Posterior vena cava (tissue), 2 donors: ENCODE data around the gene DOCK3. TPM values are rescaled to one million over a fixed set of nuclear protein-coding genes. Genes with fewer than 3 reads are reported as not detected.

Experiments used
- DNase-seq: peaks from one replicate; pipeline ENCODE4 v3.0.0-alpha.2; 2020; ENCODE audit warnings: low spot score
- intact Hi-C, 2 donors: fragments of 100-400 bp; cut with DNase I; formaldehyde crosslinking; loops; one replicate each; pipeline versions ENCODE4 v1.14.1 to v1.14.2; 2022 to 2023
- long read RNA-seq, 2 donors: library from polyadenylated mRNA; unstranded; transcript quantifications; one replicate each; pipeline ENCODE4 v2.0.0, GENCODE V29; 2020 to 2021
- total RNA-seq, 2 donors: library from RNA; stranded (reverse); fragmentation: NEBNext Ultra II Directional; extraction: Animal tissue kit (Norgen Biotek cat#: 25700); gene quantifications; one replicate each; pipeline ENCODE4 v1.2.1, GENCODE V29; 2021
- donor health status: DM: yes; HTN: yes; CAD: no.
- donor health status: DM: yes; HTN: yes; CAD: no.

The DOCK3 gene, protein sequence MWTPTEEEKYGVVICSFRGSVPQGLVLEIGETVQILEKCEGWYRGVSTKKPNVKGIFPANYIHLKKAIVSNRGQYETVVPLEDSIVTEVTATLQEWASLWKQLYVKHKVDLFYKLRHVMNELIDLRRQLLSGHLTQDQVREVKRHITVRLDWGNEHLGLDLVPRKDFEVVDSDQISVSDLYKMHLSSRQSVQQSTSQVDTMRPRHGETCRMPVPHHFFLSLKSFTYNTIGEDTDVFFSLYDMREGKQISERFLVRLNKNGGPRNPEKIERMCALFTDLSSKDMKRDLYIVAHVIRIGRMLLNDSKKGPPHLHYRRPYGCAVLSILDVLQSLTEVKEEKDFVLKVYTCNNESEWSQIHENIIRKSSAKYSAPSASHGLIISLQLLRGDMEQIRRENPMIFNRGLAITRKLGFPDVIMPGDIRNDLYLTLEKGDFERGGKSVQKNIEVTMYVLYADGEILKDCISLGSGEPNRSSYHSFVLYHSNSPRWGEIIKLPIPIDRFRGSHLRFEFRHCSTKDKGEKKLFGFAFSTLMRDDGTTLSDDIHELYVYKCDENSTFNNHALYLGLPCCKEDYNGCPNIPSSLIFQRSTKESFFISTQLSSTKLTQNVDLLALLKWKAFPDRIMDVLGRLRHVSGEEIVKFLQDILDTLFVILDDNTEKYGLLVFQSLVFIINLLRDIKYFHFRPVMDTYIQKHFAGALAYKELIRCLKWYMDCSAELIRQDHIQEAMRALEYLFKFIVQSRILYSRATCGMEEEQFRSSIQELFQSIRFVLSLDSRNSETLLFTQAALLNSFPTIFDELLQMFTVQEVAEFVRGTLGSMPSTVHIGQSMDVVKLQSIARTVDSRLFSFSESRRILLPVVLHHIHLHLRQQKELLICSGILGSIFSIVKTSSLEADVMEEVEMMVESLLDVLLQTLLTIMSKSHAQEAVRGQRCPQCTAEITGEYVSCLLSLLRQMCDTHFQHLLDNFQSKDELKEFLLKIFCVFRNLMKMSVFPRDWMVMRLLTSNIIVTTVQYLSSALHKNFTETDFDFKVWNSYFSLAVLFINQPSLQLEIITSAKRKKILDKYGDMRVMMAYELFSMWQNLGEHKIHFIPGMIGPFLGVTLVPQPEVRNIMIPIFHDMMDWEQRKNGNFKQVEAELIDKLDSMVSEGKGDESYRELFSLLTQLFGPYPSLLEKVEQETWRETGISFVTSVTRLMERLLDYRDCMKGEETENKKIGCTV (N-terminal part only)
- total RNA-seq = 1 to 10 TPM in 1 of 2 donors, under 1 TPM in 1; 0.60 to 2.4 TPM
- long read RNA-seq, donor 1 = 0 reads
- long read RNA-seq, donor 2, partial matches to known transcripts = 0 of 7 reads
- long read RNA-seq, donor 2, other reads (novel, unspliced or antisense) = 7 of 7 reads

DNA sequence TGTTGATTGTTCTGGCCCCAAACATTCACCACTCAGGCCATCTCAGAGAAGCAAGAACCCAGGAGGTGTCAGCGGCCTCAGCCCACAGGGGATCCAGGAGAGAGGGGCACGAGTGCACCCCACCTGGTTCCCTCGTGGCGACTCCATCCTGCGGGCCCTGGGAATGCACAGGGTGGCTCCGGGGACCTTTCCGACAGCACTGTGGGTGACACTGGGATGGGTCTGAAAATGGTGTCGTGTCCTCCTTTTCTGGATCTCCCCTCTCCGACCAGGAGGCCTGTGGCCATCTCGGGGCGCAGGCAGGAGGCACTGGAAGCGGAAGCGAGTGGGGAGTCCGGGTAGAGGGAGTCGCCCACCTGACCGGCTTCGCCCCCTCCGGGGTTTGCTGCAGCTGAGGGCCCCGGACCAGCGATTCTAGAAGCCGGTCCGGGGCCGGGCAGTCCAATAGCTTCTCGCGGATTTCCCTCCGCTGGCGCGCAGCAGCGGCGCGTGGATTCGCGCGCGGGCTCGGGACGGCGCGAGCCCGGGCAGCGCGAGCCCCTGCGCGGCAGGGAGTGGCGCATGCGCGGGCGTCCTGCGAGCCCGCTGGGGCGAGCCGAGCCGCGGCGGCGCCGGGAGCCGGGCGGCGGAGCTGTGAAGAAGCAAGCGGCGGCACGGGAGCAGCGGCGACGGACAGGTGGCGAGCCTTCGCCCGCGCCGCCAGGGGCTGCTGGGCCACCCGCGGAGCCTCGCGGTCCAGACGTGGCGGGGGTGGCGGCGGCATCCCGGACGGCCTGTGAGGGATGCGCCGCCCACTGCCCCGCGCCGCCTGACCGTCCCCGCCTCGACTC lies at the start of gene DOCK3:
DOCK3 (plus strand) TSS at position 579 of the 830 bp plus-strand sequence. CDS start 337 bp downstream, outside the sequence.
- intact Hi-C loops = no loop called here
- DNase-seq = peak; percentile 85

GRCh38 chr3:50625231-50626182 lies 49.2 kb upstream of the DOCK3 start:
- no peak for DNase-seq
- intact Hi-C loops = no loop called here

- intact Hi-C loops = no loop called here
- DNase-seq = no peak
Observed at GRCh38 chr3:50626401-50626800, 48.3 kb upstream of the DOCK3 start.

- DNase-seq = peak; percentile 84
- intact Hi-C loops = no loop called here
Observed at GRCh38 chr3:50627407-50628051, 47.2 kb upstream of the DOCK3 start.

DNA sequence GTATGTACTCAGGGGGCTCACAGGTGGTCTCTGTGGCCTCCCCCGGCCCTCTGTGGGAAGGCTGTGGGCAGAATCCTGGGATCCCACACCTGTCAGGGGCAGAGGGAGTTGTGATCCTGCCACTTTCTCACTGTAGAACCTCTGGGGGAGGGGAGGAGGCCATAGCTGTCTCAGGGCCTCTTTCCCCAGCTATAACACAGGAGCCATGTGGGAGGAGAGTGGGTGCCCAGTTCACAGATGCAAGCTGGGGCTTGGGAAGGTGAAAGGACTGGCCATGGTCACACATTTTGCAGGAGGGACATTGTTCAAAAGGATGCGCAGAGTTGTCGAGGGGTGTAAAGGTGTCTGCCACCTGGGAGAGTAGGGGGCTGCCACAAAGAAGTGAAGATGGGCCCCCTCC lies 46.1 kb upstream of the DOCK3 start:
- intact Hi-C loops = no loop called here
- DNase-seq = no peak

GRCh38 chr3:50630394-50630793 lies 44.3 kb upstream of the DOCK3 start:
- intact Hi-C loops = no loop called here
- no peak for DNase-seq

GRCh38 chr3:50630877-50631276 lies 43.9 kb upstream of the DOCK3 start:
- intact Hi-C loops = no loop called here
- DNase-seq = no peak

DNA sequence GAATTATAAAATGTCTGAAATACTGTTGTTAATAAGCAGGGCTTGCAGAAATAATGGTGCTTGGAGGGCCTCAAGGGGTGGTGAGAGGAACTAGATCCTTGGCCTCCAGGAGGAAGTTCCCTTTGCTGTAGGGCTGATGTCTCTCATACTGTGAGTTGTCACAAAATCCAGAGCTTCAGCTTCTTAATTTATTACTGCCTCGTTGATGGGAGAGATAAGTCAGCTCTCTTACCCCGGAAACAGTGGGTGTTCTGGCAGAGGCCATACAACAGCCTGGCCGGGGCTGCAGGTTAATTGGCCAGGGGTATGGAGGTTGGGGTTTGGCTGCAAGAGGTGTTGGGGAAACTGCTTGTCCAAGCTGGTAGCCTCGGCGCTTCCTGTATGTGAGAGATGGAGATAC lies 42.3 kb upstream of the DOCK3 start:
- DNase-seq = no peak
- intact Hi-C loops = no loop called here

DNA sequence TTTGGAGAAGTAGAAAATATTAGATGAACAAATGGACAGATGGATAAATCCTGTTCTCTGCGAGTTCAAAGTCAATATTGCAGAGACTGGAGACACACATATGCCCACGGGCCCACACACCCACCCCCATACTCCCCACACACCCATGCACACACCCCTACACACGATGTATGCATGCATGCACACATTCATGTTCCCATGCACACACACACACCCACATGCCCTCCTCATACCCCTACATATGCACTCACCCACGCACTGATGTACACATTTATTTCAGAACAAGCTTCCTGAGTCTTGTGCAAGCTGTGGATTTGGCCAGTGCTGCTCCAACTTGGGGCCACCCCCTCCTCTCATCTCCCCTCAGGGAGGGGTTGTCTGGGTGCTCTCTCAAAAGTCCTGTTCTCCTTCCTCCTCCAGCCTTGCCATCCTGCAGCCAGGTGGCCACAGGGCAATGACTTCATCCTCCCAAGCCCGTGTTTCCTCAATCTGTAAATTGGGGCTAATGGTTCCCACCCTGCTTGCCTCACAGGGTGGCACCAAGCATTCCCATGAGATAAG lies 41.4 kb upstream of the DOCK3 start:
- intact Hi-C loops = no loop called here
- DNase-seq = no peak

DNA sequence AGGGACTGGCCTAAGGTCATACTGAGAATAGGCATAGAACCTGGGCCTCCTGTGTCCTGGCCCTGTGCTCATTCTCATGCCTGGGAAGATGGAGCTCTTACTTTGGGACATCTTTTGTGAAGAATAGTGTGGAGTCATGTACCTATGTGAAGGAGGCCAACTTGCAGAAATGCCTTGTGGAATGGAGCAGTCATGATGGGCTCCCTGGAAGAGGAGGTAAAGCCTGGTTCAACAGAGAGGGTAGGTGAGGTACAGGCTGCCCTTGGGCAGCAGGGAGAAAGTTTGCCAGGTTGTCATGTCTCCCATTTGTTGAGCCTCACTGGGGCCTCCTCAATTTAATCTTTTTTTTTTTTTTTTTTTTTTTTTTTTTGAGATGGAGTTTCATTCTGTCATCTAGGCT lies 39.7 kb upstream of the DOCK3 start:
- intact Hi-C loops = no loop called here
- no peak for DNase-seq

- no peak for DNase-seq
- intact Hi-C loops = no loop called here
Observed at GRCh38 chr3:50637011-50637410, 37.7 kb upstream of the DOCK3 start.

- DNase-seq = no peak
- intact Hi-C loops = no loop called here
Observed at GRCh38 chr3:50637945-50638344, 36.8 kb upstream of the DOCK3 start.

GRCh38 chr3:50639055-50639494 lies 35.7 kb upstream of the DOCK3 start:
- no peak for DNase-seq
- intact Hi-C loops = no loop called here

DNA sequence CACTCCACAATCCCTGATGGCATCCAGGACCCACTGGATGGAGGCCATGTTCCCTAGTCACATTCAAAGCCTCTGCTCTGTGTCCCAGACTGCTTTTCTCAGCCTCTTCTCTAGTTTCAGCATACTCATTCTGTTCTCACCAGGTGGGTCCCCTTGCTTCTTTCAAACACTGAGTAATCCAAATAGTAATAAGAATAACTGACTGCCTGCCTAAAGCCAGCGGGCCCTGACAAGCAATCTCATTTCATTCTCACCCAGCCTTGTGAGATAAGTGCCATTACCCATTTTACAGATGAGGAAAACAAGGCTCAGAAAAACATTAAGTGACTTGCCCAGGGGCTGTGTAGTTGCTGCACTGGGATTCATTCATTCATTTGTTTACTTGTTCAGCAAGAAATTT lies 32.3 kb upstream of the DOCK3 start:
- DNase-seq = no peak
- intact Hi-C loops = no loop called here

DNA sequence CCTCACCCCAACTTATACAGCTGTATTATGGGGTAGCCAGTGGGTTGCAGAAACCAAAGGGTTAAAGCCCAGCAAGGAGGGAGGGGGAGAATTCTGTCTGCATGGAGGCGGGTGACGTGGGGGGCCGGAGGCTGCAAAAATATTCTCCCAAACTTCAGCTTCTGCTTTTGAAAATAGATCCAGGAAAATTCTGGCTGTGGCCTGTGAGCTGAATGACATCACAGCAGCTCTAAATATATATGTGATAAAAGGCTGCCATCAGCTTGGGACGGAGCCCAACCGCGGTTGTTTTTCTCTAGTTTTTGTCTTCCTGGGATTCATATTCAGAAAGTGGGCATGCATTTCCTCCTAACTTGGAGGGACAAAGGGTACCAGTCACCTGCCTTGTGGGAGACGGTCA lies 30.2 kb upstream of the DOCK3 start:
- DNase-seq = no peak
- intact Hi-C loops = no loop called here

DNA sequence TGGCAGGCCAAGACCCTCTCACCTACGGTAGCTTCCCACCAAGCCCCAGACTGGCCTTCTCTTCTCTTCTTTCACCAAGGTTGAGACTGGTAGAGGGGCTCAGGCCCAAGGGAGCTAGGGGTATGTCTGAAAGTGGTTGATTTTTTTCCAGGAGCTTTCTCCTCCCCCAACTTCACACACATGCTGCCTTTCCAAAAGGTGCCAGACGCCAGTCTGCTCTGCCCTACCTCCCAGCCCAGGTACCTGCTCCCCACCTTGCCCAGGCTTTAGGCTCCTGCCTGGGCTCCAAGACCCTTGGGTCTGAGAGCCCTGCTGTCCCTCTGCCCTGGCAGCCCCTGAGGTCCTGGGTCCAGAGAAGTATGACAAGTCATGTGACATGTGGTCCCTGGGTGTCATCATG lies 29.3 kb upstream of the DOCK3 start:
- no peak for DNase-seq
- intact Hi-C loops = no loop called here

DNA sequence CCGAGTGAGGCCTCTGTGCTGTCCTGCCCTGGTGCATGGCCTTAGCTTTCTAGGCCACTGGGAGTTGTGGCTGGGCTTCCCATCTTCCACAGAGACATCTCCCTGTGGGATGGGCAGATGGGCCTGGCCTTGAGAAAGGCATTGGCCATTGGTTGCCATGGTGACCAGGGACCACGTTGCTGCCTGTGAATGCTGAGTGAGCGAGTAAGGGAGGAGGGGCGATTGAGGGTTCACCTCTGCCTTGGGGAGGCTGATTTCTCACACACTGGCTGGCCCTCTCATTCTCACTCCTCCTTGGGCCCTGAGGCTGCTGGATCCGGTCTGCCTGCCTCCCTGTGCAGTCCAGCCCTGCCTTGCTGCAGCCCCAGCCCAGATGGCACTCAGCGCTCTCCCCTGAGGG lies 26.4 kb upstream of the DOCK3 start:
- DNase-seq = no peak
- intact Hi-C loops = no loop called here
